GM18505 (cell line): ENCODE data around the gene ZNF346.
"Not testable (repeated sequence)": the region's sequence is repeated elsewhere in the genome, so short reads cannot be mapped to it uniquely, and the experiment has no call there.

Experiments
- ATAC-seq: cut with Tn5 transposase; IDR thresholded peaks from one replicate; pipeline ENCODE4 v1.9.1; 2021; ENCODE audit not compliant: unreplicated experiment
- POLR2A ChIP-seq: IDR thresholded peaks from 4 replicates; pipeline ENCODE4 v1.6.1; 2011; ENCODE audit warnings: borderline replicate concordance; ENCODE audit not compliant: insufficient read depth, insufficient read length; ENCODE audit errors: extremely low read depth

The ZNF346 gene

DNA sequence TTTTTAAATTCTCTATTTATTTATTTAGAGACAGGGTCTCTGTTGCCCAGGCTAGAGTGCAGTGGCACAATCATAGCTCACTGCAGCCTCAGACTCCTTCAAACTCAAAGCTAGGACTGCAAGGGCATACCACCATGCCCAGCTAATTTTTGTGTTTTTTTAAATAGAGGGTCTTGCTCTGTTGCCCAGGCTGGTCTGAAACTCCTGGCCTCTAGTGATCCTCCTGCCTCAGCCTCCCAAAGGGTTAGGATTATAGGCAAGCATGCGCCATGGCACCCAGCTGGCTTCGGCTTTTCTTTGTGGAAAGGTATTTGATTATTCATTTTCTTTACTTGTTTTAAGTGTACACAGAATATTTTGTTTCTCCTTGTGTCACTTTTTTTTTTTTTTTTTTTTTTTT, 5.2 kb downstream of the ZNF346 start:
- no peak for ATAC-seq
- TF ChIP-seq POLR2A = no peak

DNA sequence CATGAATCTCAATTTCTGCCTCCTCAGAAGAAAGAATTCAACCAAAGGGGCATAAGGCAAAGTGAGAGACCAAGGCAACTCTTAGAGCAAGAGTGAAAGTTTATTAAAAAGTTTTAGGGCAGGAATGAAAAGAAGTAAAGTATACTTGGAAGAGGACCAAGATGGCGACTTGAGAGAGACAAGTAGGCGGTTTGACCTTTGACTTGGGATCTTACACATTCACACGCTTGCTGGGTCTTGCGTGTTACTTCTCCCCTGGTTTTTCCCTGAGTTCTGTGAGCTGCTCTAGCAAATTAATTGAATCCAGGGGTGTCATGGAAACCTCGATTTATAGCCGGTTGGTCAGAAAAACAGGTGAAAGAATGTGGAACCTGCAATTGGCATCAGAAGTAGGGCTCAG, 7.0 kb downstream of the ZNF346 start:
- no peak for TF ChIP-seq POLR2A
- no peak for ATAC-seq

DNA sequence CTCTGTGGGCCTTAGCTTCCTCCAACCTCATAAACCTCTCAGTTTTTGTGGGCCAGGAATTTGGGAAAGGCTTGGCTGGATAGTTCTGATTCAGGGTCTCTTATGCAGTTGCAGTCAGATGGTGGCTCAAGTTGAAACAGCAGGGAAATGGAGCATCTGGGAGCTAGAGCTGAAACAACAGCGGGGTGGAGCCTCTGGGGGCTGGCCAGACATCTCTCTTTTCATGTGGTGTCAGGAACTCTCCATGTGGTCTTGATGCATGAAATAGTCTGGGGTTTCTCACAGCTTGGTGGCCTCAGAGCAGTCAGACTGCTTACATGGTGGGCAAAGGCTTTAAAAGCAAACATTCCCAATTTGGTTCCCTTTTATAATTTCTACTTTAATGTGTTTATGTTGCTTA, 13.5 kb downstream of the ZNF346 start:
- no peak for ATAC-seq
- no peak for TF ChIP-seq POLR2A

DNA sequence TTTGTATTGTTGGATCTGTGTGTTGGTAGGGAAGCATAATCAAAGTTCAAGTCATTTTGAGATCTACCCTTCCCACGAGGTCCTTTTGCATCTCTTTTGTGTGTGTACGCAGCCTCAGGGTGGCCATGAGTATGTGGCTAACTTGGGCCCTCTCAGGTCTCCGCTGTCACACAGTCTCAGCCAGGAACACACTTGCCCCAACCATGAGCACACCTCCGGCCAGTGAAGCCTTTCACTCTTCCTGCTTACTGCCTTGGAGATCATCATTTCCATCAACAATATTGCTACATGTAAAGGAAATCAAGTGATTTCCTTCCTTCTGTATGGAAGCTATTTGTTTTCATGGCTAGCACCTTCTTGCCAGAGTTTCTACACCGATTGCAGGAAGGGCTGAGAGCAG, 13.9 kb downstream of the ZNF346 start:
- no peak for TF ChIP-seq POLR2A
- no peak for ATAC-seq

DNA sequence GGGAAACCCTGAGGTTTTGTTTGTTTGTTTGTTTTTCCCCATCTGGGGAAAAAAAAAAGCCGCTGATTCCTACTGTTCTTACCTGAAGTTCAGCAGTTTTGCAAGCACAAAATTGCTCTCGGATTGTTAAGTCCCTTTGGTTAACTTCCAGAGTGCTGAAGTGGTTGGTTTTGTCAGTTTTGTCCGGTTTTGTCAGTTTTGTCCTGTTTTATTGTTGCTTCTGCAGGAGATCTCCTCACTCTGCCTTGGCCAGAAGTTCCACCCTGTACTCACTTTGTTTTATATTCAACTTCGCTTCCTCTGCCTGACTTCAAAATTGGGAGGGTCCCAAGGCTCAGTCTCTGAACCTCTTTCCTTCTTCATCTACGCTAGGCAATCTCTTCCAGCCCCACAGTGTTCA, 14.4 kb downstream of the ZNF346 start:
- ATAC-seq = no peak
- no peak for TF ChIP-seq POLR2A

DNA sequence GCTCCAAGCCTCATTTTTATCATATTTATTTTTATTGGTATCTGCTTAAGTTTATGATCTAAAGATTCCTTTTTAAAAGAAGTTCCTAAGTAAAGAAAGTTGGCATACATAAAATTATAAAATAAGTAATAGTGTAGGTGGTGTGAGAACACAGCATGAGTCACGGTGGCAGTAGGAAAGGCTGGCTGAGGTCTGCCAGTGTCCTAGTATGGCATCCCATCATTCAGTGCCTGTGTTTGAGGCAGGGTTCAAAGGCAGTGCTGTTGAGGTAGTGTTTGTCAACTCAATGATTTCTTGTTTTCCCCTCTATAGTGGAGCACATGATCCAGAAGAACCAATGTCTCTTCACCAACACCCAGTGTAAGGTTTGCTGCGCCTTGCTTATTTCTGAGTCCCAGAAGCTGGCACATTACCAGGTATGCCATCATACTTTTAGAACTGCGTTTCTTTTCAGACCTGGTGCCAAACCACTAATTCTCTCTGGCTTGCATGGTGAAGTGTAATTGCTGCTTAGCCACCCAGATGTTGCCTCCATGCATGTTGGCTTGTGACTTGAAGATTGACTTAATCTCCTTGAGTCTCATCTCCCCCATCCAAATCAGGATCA, 18.4 kb downstream of the ZNF346 start:
- no peak for TF ChIP-seq POLR2A
- no peak for ATAC-seq

DNA sequence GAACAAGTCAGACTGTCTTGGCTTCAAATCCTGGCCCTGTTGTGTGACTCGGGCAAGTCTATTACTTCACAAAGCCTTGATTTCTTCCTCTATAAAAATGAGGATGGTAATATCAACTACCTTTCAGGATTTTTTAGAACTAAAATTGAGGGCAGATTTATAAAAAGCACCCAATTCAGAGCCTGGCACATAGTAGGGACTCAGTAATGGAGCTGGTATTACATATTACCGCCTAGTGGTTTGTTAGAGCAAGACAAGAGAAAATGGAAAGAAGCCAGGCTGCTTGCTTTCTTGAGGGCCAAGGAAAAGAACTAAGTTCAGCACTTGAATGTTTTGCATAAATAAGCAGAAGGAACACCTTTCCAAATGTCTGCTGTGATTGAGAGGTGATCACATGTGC, 19.4 kb downstream of the ZNF346 start:
- no peak for TF ChIP-seq POLR2A
- ATAC-seq = no peak

DNA sequence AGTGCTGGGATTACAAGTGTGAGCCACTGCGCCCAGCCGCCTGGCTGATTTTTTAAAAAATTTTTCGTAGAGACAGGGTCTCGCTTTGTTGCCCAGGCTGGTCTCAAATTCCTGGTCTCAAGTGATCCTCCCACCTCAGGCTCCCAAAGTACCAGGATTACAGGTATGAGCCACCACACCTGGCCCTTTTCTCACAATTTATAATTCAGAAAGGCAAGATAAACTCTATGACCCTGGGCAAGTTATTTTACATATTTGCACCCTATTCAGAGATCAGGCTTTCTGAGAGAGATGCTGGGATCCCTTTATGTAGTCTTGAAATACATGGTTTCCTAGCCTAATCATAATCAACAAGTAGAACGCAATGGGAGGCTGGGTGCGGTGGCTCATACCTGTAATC, 20.6 kb downstream of the ZNF346 start:
- no peak for ATAC-seq
- no peak for TF ChIP-seq POLR2A

DNA sequence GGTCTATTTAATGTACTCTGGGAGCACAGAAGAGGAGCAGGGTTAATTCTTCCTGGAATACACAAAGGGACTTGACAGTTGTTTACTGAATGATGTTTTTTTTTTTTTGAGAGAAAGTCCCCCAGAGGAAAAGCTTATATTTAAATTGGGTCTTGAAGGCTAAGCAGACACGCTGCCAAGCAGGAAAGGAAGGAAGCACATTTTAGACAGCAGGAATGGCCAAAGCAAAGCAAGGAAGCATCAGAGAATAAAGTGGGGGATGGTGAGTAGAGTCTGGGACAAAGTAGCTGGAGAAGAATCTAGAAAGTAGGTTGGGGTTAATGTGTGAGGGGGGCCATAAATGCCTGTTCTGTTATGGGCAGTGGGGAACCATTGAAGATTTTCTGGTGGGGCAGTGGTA, 21.5 kb downstream of the ZNF346 start:
- no peak for TF ChIP-seq POLR2A
- ATAC-seq = no peak

DNA sequence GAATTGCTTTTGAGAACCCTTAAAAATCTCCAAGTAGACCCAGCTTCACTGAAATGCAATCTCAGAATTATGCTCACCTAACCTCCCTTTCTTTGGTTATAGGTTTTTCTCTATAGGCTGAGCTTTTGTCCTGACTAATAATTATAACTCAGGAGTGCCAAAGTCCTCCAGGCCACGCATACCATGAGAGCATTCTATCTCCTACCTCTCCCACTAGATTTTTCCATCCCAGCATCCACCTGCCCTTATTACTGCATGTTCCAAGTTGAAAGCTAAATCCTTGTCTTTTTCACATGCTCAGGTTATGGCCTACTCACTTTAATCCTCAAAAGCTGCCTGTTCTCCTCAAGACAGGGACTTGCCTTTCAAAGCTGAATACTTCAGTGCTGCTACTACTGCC, 22.1 kb downstream of the ZNF346 start:
- TF ChIP-seq POLR2A = no peak
- no peak for ATAC-seq

DNA sequence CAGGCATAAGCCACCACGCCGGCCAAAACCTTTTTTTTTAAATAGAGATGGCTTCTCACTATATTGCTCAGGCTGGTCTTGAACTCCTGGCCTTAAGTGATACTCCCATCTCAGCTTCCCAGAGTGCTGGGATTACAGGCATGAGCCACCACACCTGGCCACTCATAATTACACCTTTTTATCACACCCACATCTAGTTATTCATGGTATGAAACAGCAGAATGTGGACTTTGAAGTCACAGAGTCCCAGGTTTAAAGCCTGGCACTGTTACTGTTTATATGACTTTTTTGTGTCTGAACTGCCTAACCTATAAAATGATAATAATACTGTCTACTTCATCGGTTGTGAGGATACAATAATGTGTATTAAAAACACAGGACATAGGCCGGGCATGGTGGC, 23.1 kb downstream of the ZNF346 start:
- TF ChIP-seq POLR2A = no peak

DNA sequence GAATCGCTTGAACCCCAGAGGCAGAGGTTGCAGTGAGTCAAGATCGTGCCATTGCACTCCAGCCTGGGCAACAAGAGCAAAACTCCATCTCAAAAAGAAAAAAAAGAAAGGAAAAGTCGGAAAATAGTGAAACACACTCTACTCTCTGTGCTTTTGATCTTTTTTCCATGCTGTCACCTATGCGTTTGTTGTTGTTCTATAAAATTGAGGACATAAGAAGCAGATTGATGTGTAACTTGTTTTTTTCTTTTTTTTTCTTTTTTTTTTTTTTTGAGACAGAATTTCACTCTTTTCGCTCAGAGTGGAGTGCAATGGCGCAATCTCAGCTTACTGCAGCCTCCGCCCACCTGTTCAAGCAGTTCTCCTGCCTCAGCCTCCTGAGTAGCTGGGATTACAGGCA, 26.0 kb downstream of the ZNF346 start:
- not testable (repeated sequence) for ATAC-seq

More for the DNA sequence above, 23.1 kb downstream of the ZNF346 start:
- ATAC-seq = no peak

DNA sequence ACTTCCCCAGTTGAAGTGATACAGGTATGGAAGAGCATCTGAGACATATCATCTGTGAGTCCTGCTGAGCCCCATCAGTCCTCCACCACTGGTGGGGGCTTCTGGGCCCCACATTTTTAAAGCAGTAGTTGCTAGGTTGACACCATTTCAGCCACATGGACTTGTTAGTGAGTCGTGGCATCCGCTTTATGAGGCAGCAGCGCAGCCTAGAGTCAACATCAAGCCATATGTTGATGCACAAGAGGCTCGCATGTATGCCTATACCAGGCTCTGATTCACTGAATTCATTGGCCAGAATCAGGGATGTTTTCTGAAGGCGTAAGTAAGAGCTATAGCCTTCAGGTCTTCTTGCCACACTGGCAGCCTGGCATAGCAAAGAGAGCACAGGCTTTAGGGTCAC, 26.8 kb downstream of the ZNF346 start:
- TF ChIP-seq POLR2A = no peak
- no peak for ATAC-seq

DNA sequence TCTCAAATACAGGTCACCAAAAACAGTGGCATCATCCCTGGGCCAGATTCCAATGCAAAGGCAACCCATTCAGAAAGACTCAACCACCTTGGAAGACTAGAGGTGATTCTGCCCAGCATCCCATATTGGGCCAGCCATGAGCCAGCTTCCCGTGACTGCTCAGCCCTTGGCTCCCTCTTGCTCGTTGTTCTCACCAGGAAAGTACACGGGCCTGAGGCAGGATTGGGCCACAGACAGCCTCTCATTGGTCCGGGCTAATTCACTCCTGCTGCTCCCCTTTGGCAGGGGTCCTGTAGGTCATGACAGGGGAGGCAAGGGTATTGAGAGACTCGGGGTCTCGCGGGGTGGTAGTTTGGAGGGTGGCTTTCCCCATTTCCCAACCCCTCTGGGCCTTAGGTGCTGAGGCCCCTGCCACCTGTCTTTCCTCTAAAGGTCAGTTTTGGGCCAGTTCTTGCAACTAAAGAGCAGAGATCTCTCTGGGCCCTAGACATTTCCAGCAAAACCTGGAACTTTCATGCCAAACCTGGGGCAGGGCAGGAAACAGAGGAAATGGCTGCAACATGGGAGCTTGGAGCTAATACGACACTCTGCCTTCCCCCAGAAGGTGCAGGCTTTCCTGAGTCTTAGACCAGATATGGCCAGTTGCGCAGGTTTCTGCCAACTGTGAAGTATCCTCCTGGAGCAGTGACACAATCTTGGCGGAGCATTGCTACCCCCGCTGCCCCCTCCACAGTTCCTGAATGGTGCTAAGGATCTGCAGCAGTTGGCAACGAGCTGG, 42.2 kb downstream of the ZNF346 start:
- no peak for ATAC-seq

More for the DNA sequence above, 42.2 kb downstream of the ZNF346 start:
- no peak for TF ChIP-seq POLR2A
